Keratinocyte (primary cell): ENCODE data around the gene POTEH. TPM values are rescaled to one million over a fixed set of nuclear protein-coding genes. Genes with fewer than 3 reads are reported as not detected.
"Not testable (repeated sequence)": the region's sequence is repeated elsewhere in the genome, so short reads cannot be mapped to it uniquely, and the experiment has no call there.

Experiments
- DNase-seq: peaks from one replicate; pipeline ENCODE4 v3.0.0-alpha.2; 2011; ENCODE audit warnings: low read depth, missing footprints, low spot score
- FAIRE-seq: peaks from 2 replicates; lab custom pipeline; 2011; peaks lifted over from hg19 to GRCh38; lab: Jason Lieb, UNC
- H2AFZ ChIP-seq: 2 replicates; pipeline ENCODE4 v1.6.0; 2012; ENCODE audit warnings: low read length, control low read depth, inconsistent platforms; ENCODE audit not compliant: control insufficient read depth
- H3K27ac ChIP-seq: 2 replicates; pipeline ENCODE4 v1.5.1; 2011; ENCODE audit warnings: low read length; ENCODE audit not compliant: control insufficient read depth, insufficient read depth
- H3K27me3 ChIP-seq: 3 replicates; pipeline ENCODE4 v1.6.0; 2011; ENCODE audit warnings: low read length; ENCODE audit not compliant: control insufficient read depth, insufficient read depth; ENCODE audit errors: extremely low read depth
- H3K36me3 ChIP-seq, 2 experiments: 2 replicates in 1 of 2; 3 replicates in 1 of 2; pipeline ENCODE4 v1.5.1; 2011; ENCODE audit warnings: low read length in 2 of 2, mild to moderate bottlenecking in 1 of 2; ENCODE audit not compliant: control insufficient read depth in 2 of 2, insufficient read depth in 2 of 2; ENCODE audit errors: extremely low read depth in 1 of 2
- H3K4me1 ChIP-seq: 3 replicates; pipeline ENCODE4 v1.5.1; 2011; ENCODE audit warnings: low read length; ENCODE audit not compliant: control insufficient read depth, insufficient read depth; ENCODE audit errors: extremely low read depth
- H3K4me2 ChIP-seq: 3 replicates; pipeline ENCODE4 v1.6.0; 2011; ENCODE audit warnings: low read depth, low read length; ENCODE audit not compliant: control insufficient read depth, insufficient read depth; ENCODE audit errors: extremely low read depth
- H3K4me3 ChIP-seq, 3 experiments: fragments of 200-600 bp in 1 of 3; sonication (generic) in 1 of 3; 2 replicates in 2 of 3; 3 replicates in 1 of 3; pipeline ENCODE4 v1.5.1; 2011 to 2016; ENCODE audit warnings: low read length in 3 of 3, mild to moderate bottlenecking in 3 of 3, control low read depth in 2 of 3, inconsistent platforms in 1 of 3, low read depth in 1 of 3, mixed read lengths in 1 of 3, mixed run types in 1 of 3, moderate library complexity in 1 of 3; ENCODE audit not compliant: control insufficient read depth in 2 of 3, insufficient read depth in 2 of 3; ENCODE audit errors: extremely low read depth in 1 of 3
- H3K79me2 ChIP-seq: 2 replicates; pipeline ENCODE4 v1.6.0; 2012; ENCODE audit warnings: low read length; ENCODE audit not compliant: control insufficient read depth, insufficient read depth
- H3K9ac ChIP-seq: 3 replicates; pipeline ENCODE4 v1.6.0; 2011; ENCODE audit warnings: low read length; ENCODE audit not compliant: control insufficient read depth, insufficient read depth; ENCODE audit errors: extremely low read depth
- H3K9me1 ChIP-seq: 3 replicates; pipeline ENCODE4 v1.6.0; 2011; ENCODE audit warnings: low read length; ENCODE audit not compliant: control insufficient read depth, insufficient read depth; ENCODE audit errors: extremely low read depth
- H3K9me3 ChIP-seq: 2 replicates; pipeline ENCODE4 v1.5.1; 2012; ENCODE audit warnings: low read depth, low read length; ENCODE audit not compliant: control insufficient read depth
- H4K20me1 ChIP-seq: 3 replicates; pipeline ENCODE4 v1.6.0; 2011; ENCODE audit warnings: low read length; ENCODE audit not compliant: control insufficient read depth, insufficient read depth; ENCODE audit errors: extremely low read depth
- dilution Hi-C: fragments of 300-500 bp; cut with MboI; formaldehyde crosslinking; loops from one replicate; pipeline ENCODE4 v1.7.0; 2020; ENCODE audit warnings: low sequenced_read_pairs; ENCODE audit not compliant: extremely low pct_ligation_motif_present
- polyA plus RNA-seq, 5 experiments: library from polyadenylated mRNA; depleted of rRNA in 3 of 5; stranded (reverse) in 3 of 5; stranded (forward) in 1 of 5; unstranded in 1 of 5; fragments of >200 nt; gene quantifications; 1 replicate in 1 of 5; 2 replicates in 3 of 5; 3 replicates in 1 of 5; pipeline versions ENCODE4 v1.2.1 to v1.2.3, GENCODE V29; 2011 to 2012; ENCODE audit warnings: missing spikeins in 2 of 5, low read depth in 1 of 5, low replicate concordance in 1 of 5

POTEH gene
- polyA plus RNA-seq, 1 donor (not counting 4 experiments of a cell fraction or from before 2014, with no cell fraction given), result not detected

DNA sequence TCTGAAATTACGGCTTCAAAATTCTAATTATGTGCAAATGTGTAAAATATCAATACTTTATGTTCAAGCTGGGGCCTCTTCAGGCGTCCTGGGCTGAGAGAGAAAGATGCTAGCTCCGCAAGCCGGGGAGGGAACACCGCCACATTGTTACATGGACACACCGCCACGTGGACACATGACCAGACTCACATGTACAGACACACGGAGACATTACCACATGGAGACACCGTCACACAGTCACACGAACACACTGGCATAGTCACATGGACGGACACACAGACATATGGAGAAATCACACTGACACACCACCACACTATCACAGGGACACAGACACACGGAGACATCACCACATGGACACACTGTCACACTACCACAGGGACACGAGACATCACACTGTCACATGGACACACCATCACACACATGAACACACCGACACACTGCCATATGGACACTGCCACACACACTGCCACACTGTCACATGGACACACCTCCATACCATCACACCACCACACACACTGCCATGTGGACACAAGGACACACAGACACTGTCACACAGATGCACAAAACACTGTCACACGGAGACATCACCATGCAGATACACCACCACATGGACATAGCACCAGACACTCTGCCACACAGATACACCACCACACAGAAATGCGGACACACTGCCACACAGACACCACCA, 58.0 kb downstream of the POTEH start:
- H3K9me1 ChIP-seq, H4K20me1 ChIP-seq, H3K4me3 ChIP-seq, H3K27ac ChIP-seq, H3K36me3 ChIP-seq, FAIRE-seq, H3K9ac ChIP-seq, DNase-seq, H3K9me3 ChIP-seq, dilution Hi-C loops, H3K4me2 ChIP-seq, H2AFZ ChIP-seq, H3K79me2 ChIP-seq, H3K4me1 ChIP-seq, H3K27me3 ChIP-seq: not testable (repeated sequence)

- H4K20me1 ChIP-seq, H3K9me1 ChIP-seq: not testable (repeated sequence)
These were observed 59.5 kb downstream of the POTEH start for GRCh38 chr22:15749181-15749970.

DNA sequence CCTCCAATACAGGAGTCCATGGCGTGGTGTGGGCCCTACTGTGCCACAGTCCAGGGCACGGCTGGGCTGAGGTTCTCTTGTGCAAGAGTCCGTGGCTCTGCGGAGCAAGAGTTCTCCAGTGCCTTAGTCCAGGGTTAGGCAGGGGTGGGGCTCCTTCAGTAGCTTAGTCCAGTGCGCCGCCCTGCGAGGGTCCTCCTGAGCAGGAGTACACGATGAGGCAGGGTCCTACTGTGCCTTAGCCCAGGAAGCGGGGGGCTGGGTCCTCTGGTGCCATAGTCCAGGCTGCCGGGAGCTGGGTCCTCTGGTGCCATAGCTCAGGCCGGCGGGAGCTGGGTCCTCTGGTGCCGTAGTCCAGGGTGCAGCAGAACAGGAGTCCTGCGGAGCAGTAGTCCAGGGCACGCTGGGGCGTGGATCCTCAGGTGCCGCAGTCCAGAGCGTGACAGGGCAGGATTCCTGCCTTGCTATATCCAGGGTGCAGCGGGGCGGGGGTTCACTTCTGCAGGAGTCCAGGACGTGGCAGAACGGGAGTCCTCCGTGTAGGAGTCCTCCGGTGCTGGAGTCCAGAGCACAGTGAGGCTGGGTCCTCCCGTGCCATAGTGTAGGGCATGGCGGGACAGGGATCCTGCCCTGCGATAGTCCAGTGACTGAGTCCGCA, 69.7 kb downstream of the POTEH start:
- H3K27me3 ChIP-seq, H4K20me1 ChIP-seq, H3K9me1 ChIP-seq, H3K4me3 ChIP-seq, H3K4me2 ChIP-seq, H3K9me3 ChIP-seq, dilution Hi-C loops, H2AFZ ChIP-seq, H3K79me2 ChIP-seq, H3K27ac ChIP-seq, H3K36me3 ChIP-seq, H3K9ac ChIP-seq, FAIRE-seq, DNase-seq, H3K4me1 ChIP-seq: not testable (repeated sequence)

More at GRCh38 chr22:15749181-15749970, 59.5 kb downstream of the POTEH start:
- H3K27ac ChIP-seq, DNase-seq, H3K9me3 ChIP-seq, H3K27me3 ChIP-seq, FAIRE-seq, H3K9ac ChIP-seq, H3K4me1 ChIP-seq, H2AFZ ChIP-seq, H3K36me3 ChIP-seq, H3K4me3 ChIP-seq, H3K79me2 ChIP-seq, H3K4me2 ChIP-seq, dilution Hi-C loops: not testable (repeated sequence)

DNA sequence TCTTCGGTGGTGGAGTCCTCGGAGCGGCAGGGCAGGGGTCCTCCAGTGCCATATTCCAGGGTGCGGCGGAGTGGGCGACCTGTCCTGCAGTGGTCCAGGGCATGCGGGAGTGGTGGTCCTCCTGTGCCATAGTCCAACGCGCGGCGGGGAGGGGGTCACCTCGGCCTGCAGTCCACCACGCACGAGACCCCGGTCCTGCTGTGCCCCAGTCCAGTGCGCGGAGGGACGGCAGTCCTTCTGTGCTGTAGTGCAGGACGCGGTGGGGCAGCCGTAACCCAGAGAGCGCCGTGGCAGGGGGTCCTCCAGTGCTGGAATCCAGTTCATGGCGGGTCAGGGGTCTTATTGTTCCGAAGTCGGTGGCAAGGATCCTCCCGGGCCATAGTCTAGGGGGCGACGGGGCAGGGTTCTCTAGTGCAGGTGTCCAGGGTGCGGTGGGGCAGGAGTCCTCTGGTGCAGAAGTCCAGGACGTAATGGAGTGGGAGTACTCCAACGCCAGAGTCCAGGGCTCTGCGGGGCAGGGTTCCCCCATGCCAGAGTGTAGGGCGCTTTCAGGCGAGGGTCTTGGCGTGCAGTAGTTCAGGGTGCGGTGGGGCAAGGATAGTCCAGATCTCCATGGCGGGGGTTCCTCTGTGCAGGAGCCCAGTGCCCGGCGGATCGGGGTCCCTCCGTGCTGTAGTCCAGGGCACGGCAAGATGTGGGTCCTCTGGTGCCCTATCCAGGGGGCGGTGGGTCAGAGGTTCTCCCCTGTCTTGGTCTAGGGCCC, 70.7 kb downstream of the POTEH start:
- H3K36me3 ChIP-seq, H3K27me3 ChIP-seq, H3K27ac ChIP-seq, DNase-seq, H3K4me1 ChIP-seq, dilution Hi-C loops, H3K9me3 ChIP-seq, H3K4me2 ChIP-seq, H4K20me1 ChIP-seq, H2AFZ ChIP-seq, H3K79me2 ChIP-seq, H3K9ac ChIP-seq, H3K9me1 ChIP-seq, FAIRE-seq, H3K4me3 ChIP-seq: not testable (repeated sequence)
